IPS-15b (cell line): ENCODE measurements around the gene WNT2.

Experiments used
- H3K27me3 ChIP-seq: one replicate; pipeline ENCODE4 v1.6.1; 2013; ENCODE audit warnings: low read length; ENCODE audit not compliant: control insufficient read depth, insufficient read depth
- H3K36me3 ChIP-seq: one replicate; pipeline ENCODE4 v1.6.1; 2013; ENCODE audit warnings: low read length; ENCODE audit not compliant: control insufficient read depth, insufficient read depth
- H3K4me1 ChIP-seq: one replicate; pipeline ENCODE4 v1.6.1; 2013; ENCODE audit warnings: mild to moderate bottlenecking, low read length; ENCODE audit not compliant: control insufficient read depth, insufficient read depth
- H3K4me3 ChIP-seq: one replicate; pipeline ENCODE4 v1.5.1; 2013; ENCODE audit warnings: low read depth, low read length
- H3K9ac ChIP-seq: one replicate; pipeline ENCODE4 v1.6.1; 2013; ENCODE audit warnings: low read depth, mild to moderate bottlenecking, low read length
- H3K9me3 ChIP-seq: one replicate; pipeline ENCODE4 v1.6.1; 2013; ENCODE audit warnings: mild to moderate bottlenecking, low read length; ENCODE audit not compliant: control insufficient read depth, insufficient read depth

Gene WNT2

GRCh38 chr7:117277576-117277975, 45.3 kb downstream of the WNT2 start:
- no peak overlapping the region for H3K9ac ChIP-seq
- H3K27me3 ChIP-seq = no peaks in the 10 kb centered on the region
- no peaks in the 10 kb centered on the region for H3K4me1 ChIP-seq
- no peaks in the 10 kb centered on the region for H3K36me3 ChIP-seq
- H3K9me3 ChIP-seq = no peaks in the 10 kb centered on the region
- no peak overlapping the region for H3K4me3 ChIP-seq

- H3K27me3 ChIP-seq = no peaks in the 10 kb centered on the region
- no peak overlapping the region for H3K9ac ChIP-seq
- H3K4me1 ChIP-seq = no peaks in the 10 kb centered on the region
- no peak overlapping the region for H3K4me3 ChIP-seq
- H3K36me3 ChIP-seq = no peaks in the 10 kb centered on the region
- H3K9me3 ChIP-seq = no peaks in the 10 kb centered on the region
These were observed 47.9 kb downstream of the WNT2 start for GRCh38 chr7:117274951-117275350.

- Histone ChIP-seq H3K27me3 (no peaks in the 10 kb centered on the region), H3K9ac (no peak overlapping the region), H3K36me3 (no peaks in the 10 kb centered on the region), H3K9me3 (no peaks in the 10 kb centered on the region), H3K4me3 (no peak overlapping the region), H3K4me1 (no peaks in the 10 kb centered on the region)
These were observed 49.0 kb downstream of the WNT2 start for GRCh38 chr7:117273814-117274225.

- no peaks in the 10 kb centered on the region for H3K27me3 ChIP-seq
- H3K9me3 ChIP-seq = no peaks in the 10 kb centered on the region
These were observed 49.5 kb downstream of the WNT2 start for GRCh38 chr7:117273325-117273724.

GRCh38 chr7:117272017-117272759, 50.7 kb downstream of the WNT2 start:
- no peaks in the 10 kb centered on the region for H3K27me3 ChIP-seq
- H3K9ac ChIP-seq = no peak overlapping the region
- no peaks in the 10 kb centered on the region for H3K9me3 ChIP-seq
- no peak overlapping the region for H3K4me3 ChIP-seq
- no peaks in the 10 kb centered on the region for H3K4me1 ChIP-seq
- no peaks in the 10 kb centered on the region for H3K36me3 ChIP-seq

More at GRCh38 chr7:117273325-117273724, 49.5 kb downstream of the WNT2 start:
- Histone ChIP-seq H3K4me3 (no peak overlapping the region), H3K9ac (no peak overlapping the region), H3K36me3 (no peaks in the 10 kb centered on the region), H3K4me1 (no peaks in the 10 kb centered on the region)

GRCh38 chr7:117271566-117271965, 51.3 kb downstream of the WNT2 start:
- Histone ChIP-seq H3K9me3 (no peaks in the 10 kb centered on the region), H3K9ac (no peak overlapping the region), H3K27me3 (no peaks in the 10 kb centered on the region), H3K4me3 (no peak overlapping the region), H3K36me3 (no peaks in the 10 kb centered on the region), H3K4me1 (no peaks in the 10 kb centered on the region)

GRCh38 chr7:117270371-117270770, 52.5 kb downstream of the WNT2 start:
- H3K36me3 ChIP-seq = no peaks in the 10 kb centered on the region
- no peak overlapping the region for H3K4me3 ChIP-seq
- no peaks in the 10 kb centered on the region for H3K27me3 ChIP-seq
- H3K4me1 ChIP-seq = no peaks in the 10 kb centered on the region
- H3K9ac ChIP-seq = no peak overlapping the region
- no peaks in the 10 kb centered on the region for H3K9me3 ChIP-seq

GRCh38 chr7:117269886-117270285, 53.0 kb downstream of the WNT2 start:
- Histone ChIP-seq H3K4me3 (no peak overlapping the region), H3K27me3 (no peaks in the 10 kb centered on the region), H3K4me1 (no peaks in the 10 kb centered on the region), H3K9me3 (no peaks in the 10 kb centered on the region), H3K36me3 (no peaks in the 10 kb centered on the region), H3K9ac (no peak overlapping the region)

GRCh38 chr7:117269417-117269816, 53.4 kb downstream of the WNT2 start:
- Histone ChIP-seq H3K4me1 (no peaks in the 10 kb centered on the region), H3K9ac (no peak overlapping the region), H3K4me3 (no peak overlapping the region), H3K9me3 (no peaks in the 10 kb centered on the region), H3K27me3 (no peaks in the 10 kb centered on the region), H3K36me3 (no peaks in the 10 kb centered on the region)

- no peaks in the 10 kb centered on the region for H3K4me1 ChIP-seq
- H3K36me3 ChIP-seq = no peaks in the 10 kb centered on the region
- no peak overlapping the region for H3K4me3 ChIP-seq
- H3K9ac ChIP-seq = no peak overlapping the region
- no peaks in the 10 kb centered on the region for H3K9me3 ChIP-seq
- no peaks in the 10 kb centered on the region for H3K27me3 ChIP-seq
These were observed 58.1 kb downstream of the WNT2 start for GRCh38 chr7:117264716-117265115.

- no peak overlapping the region for H3K4me3 ChIP-seq
- H3K4me1 ChIP-seq = no peaks in the 10 kb centered on the region
- no peak overlapping the region for H3K9ac ChIP-seq
- H3K9me3 ChIP-seq = no peaks in the 10 kb centered on the region
- no peaks in the 10 kb centered on the region for H3K36me3 ChIP-seq
- H3K27me3 ChIP-seq = no peaks in the 10 kb centered on the region
These were observed 60.3 kb downstream of the WNT2 start for GRCh38 chr7:117262546-117262945.

- no peaks in the 10 kb centered on the region for H3K4me1 ChIP-seq
- H3K4me3 ChIP-seq = no peak overlapping the region
- no peaks in the 10 kb centered on the region for H3K9me3 ChIP-seq
- H3K27me3 ChIP-seq = no peaks in the 10 kb centered on the region
- H3K9ac ChIP-seq = no peak overlapping the region
- no peaks in the 10 kb centered on the region for H3K36me3 ChIP-seq
These were observed 63.2 kb downstream of the WNT2 start for GRCh38 chr7:117259615-117260014.
